Choroid plexus epithelial cell (primary cell): Measurements from ENCODE around the gene LBX2.

Source experiments
- DNase-seq: peaks from one replicate; pipeline ENCODE4 v3.0.0-alpha.2; 2010; ENCODE audit warnings: low read depth
- H3K4me3 ChIP-seq: 2 replicates; pipeline ENCODE4 v1.5.1; 2011; ENCODE audit warnings: low read depth, mild to moderate bottlenecking, control low read depth, low read length, moderate library complexity
- TF ChIP-seq, protein P1 (sequence below): conservative IDR thresholded peaks from 2 replicates; pipeline ENCODE4 v1.5.1; 2011; ENCODE audit warnings: low read depth, mild to moderate bottlenecking, control low read depth, inconsistent platforms, low read length, moderate library complexity

LBX2 gene

DNA sequence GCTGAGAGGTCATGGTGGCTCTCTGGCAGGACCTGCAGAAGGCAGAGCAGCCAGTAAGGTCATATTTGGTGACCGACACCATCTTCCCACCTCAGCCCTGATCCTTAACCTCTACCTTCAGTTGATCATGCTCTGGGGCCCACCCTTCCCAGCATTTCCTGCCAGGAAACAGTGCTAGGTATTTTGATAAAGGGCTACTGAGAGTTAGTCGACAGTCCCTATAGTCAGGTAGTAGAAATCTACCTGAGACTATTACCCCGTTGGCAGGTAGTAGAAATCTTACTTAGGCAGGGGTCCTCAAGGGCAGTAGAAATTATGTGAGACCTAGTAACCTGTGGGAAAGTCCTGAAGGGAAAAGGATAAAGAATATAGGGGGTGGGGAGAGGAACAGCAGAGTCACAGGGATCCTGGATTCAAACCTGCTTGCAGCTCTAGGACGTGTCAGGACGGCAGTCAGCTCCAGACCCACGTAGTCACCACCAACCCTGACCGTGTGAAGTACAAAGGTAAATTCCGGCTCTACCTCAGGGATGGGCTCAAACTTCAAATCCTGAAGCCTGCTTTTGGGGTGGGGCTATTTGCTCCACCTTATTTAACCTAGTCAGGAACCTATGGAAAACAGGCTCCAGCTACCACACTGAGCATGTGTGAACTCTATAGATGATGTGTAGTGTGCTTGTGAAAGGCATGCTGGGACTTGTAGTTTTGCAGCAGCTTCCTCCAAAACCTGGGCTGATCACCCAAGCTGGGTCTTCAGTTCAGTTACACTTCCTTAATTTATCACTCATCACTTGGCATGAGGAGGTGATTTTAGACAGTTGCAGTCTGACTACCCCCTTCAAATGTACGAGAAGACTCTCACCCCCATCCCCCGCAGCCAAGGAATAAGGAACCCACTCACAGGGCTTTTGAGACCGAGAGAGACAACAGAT, 26.6 kb upstream of the LBX2 start, which contains the start of gene DQX1:
Gene DQX1, minus strand, starts transcription at position 515 of the 932 bp plus-strand sequence. Its CDS starts 502 bp downstream, at position 13.
- H3K4me3 ChIP-seq, result no peak within 1 kb of the TSS
- DNase-seq, result peak; percentile 46
- TF ChIP-seq, protein P1, sequence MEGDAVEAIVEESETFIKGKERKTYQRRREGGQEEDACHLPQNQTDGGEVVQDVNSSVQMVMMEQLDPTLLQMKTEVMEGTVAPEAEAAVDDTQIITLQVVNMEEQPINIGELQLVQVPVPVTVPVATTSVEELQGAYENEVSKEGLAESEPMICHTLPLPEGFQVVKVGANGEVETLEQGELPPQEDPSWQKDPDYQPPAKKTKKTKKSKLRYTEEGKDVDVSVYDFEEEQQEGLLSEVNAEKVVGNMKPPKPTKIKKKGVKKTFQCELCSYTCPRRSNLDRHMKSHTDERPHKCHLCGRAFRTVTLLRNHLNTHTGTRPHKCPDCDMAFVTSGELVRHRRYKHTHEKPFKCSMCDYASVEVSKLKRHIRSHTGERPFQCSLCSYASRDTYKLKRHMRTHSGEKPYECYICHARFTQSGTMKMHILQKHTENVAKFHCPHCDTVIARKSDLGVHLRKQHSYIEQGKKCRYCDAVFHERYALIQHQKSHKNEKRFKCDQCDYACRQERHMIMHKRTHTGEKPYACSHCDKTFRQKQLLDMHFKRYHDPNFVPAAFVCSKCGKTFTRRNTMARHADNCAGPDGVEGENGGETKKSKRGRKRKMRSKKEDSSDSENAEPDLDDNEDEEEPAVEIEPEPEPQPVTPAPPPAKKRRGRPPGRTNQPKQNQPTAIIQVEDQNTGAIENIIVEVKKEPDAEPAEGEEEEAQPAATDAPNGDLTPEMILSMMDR, result no peak

DNA sequence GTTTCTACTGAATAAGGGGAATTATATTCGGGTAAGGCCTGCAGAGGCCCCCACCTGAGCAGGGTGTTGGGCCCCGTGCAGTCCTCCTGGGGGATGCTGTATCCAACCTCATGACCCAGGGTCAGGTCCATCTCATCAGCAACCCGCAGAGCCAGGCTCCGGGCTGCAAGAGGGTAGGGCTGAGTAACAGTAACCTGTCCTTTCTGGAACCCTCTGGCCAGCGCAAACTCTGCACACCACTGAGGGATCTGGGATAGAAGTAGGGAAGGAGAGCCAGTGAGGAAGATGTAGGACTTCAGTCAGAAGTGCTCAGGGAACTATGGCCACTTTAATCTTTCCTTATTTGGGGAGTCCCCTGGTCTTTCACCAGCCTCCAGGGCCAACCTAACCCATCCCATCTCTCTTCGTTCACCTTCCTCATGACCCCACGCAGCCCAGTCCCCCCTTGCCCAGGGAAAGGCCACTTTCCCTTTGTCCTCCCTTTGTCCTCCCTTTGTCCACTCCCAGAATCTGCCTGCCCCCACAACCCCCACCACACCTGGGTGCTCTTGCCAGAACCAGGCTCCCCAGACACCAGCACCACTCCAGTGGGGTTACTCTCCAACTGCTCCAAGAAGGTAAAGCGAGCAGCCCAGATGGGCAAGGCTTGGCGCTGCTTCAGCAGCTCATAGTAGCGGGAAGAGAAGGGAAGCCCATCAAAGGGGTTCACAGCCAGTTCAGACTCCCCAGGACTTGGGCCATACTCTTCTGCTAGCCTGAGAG, 25.7 kb upstream of the LBX2 start:
- TF ChIP-seq, protein P1, result no peak
- H3K4me3 ChIP-seq, result no peak overlapping the region

DNA sequence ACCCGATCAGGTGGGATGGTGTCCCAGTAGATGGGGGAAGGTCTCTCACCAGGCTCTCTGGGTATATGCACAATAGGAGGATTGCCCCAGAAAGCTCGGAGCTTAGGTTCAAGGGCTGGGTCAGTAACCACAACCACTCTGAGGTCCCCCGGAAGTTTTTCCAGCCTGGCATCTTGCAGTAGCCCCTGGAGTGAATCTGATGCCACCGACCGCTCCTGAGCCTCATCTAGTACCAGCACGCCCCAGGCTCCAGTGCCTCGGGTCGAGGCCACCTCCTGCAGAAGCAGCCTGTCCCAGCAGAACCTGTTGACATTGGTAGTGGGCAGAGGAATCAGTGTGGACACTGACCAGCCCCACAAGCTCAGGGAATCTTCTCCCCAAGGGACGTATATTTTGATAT, 24.6 kb upstream of the LBX2 start:
- TF ChIP-seq, protein P1, result no peak
- DNase-seq, result no peak
- no peak overlapping the region for H3K4me3 ChIP-seq

More for the DNA sequence above, 25.7 kb upstream of the LBX2 start:
- DNase-seq, result no peak

DNA sequence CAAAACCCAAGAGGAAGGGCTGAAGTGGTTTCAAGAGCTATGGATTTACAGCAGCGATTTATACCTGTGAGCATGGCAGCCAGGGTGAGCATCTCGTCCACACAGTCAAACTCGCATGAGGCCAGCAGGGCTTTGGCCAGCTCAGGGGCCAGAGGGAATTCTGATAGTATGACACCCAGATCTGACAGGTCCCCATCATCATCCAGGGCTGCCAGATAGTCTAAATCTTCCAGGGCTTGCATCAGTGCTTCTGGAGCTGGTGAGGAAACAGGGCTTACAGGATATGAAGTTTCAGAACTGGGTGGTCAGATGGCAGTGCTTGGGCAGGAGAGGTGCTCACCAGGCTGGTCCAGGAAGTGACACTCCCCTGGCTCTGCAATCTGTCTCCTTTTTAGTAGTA, 23.1 kb upstream of the LBX2 start:
- no peak overlapping the region for H3K4me3 ChIP-seq
- TF ChIP-seq, protein P1, result no peak
- DNase-seq, result no peak

DNA sequence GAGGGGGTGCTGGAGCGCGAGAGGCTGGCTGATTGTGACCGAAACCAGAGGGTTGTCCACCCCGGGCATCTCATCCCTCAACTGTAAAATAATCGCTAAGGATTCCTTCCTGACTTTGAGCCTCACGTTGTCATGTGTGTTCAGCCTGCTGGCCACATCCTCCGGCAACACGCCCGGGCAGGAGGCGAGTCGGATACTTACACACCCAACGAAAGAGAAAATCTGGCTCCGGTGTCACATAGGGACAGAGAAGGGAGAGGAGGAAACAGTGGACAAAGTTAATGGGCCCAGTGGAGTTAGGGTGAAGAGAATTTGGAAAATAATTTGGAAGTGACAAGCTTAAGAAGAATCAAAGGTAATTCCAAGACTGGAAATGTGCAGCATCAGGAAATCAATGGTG, 17.2 kb upstream of the LBX2 start:
- no peak for DNase-seq
- TF ChIP-seq, protein P1, result no peak
- no peak overlapping the region for H3K4me3 ChIP-seq

DNA sequence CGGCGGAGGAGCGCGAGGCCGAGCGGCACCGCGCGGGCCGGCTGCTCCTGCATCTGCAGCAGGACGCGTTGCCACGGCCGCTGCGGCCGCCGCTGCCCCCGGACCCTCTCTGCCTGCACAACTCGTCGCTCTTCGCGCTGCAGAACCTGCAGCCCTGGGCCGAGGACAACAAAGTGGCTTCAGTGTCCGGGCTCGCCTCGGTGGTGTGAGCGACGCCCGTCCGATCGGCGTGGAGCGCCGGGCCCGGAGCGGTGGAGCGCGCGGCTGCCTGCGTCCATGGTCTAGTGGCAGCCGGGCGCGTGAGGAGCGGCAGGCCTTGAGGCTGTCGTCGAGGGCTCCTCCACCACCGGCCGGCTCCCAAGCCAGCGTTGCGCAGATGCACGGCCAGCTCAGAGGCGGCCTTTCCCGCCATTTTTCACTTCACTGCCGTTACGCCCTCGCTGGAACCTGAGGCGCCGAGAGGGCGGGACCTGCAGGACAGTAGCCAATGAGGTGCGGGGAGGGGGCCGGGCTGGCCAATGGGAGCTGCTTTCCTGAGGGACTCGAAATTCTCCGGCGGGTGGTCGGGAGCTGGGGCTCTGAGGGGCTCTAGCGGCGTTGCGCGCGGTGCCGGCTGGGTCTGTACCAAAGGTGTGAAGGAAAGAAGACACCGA, 16.7 kb upstream of the LBX2 start:
- no peak overlapping the region for H3K4me3 ChIP-seq
- DNase-seq, result no peak
- TF ChIP-seq, protein P1, result no peak
